HCT116 (cell line): ENCODE results near the gene UMAD1. TPM values are rescaled to one million over a fixed set of nuclear protein-coding genes. Genes with fewer than 3 reads are reported as not detected.

Source experiments
- ATAC-seq: fragments of 200-7000 bp; cut with Tn5 transposase; 2 replicates; pipeline ENCODE4 v1.9.1; 2020; ENCODE audit warnings: mild to moderate bottlenecking, moderate library complexity
- BruUV-seq: library from RNA; stranded (reverse); fragments of 400-500 nt; replicated peaks from 2 replicates; lab custom pipeline; 2021; lab: Mats Ljungman, UMichigan
- CTCF ChIA-PET: fragments of 300-600 bp; sonication (Branson Sonifier 250); formaldehyde crosslinking; loops from one replicate; lab custom pipeline; 2021; ENCODE audit warnings: antibody characterized with exemption; lab: Charles Lee
- POLR2A ChIA-PET: fragments of 300-600, 350-600 bp; sonication (Branson Sonifier 250); formaldehyde crosslinking; loops from one replicate; lab custom pipeline; 2021; ENCODE audit warnings: antibody characterized with exemption; lab: Charles Lee
- RAD21 ChIA-PET, 2 experiments: fragments of 300-600 bp; sonication (Branson Sonifier 250); formaldehyde crosslinking; loops; one replicate each; lab custom pipeline; 2023; ENCODE audit warnings: low total read pairs in 2 of 2; ENCODE audit not compliant: uncharacterized antibody in 2 of 2, unreplicated experiment in 2 of 2, low non-redundant PET in 1 of 2; lab: Charles Lee
- DNase-seq: peaks from one replicate; pipeline ENCODE4 v3.0.0-alpha.2; 2010; ENCODE audit warnings: low read depth, low spot score
- H2AFZ ChIP-seq: fragments of 200-600 bp; shearing (Covaris generic), sonication (generic); 2 replicates; pipeline ENCODE4 v1.6.1; 2017; ENCODE audit warnings: low read depth, mixed run types, mixed read lengths, antibody characterized with exemption, low read length; ENCODE audit not compliant: poor library complexity, severe bottlenecking
- H3K27ac ChIP-seq: 2 replicates; pipeline ENCODE4 v1.5.1; 2012; ENCODE audit warnings: low read depth, low read length
- H3K27me3 ChIP-seq: fragments of 200-600 bp; sonication (generic); 2 replicates; pipeline ENCODE4 v1.6.1; 2016; ENCODE audit warnings: mixed run types, low read length, mixed read lengths; ENCODE audit not compliant: insufficient read depth
- H3K36me3 ChIP-seq, 2 experiments: fragments of 200-500 bp in 1 of 2; fragments of 200-600 bp in 1 of 2; sonication (Bioruptor generic) in 1 of 2; sonication (generic) in 1 of 2; 2 replicates each; pipeline versions ENCODE4 v1.5.1 to v1.6.1; 2014 to 2016; ENCODE audit warnings: low read length in 2 of 2, inconsistent platforms in 1 of 2, mixed read lengths in 1 of 2, mixed run types in 1 of 2; ENCODE audit not compliant: insufficient read depth in 2 of 2, control insufficient read depth in 1 of 2
- H3K4me1 ChIP-seq, 2 experiments: fragments of 200-600 bp in 1 of 2; sonication (generic) in 1 of 2; 2 replicates each; pipeline versions ENCODE4 v1.5.1 to v1.6.1; 2012 to 2017; ENCODE audit warnings: low read length in 2 of 2, inconsistent platforms in 1 of 2, mild to moderate bottlenecking in 1 of 2, mixed read lengths in 1 of 2, mixed run types in 1 of 2, moderate library complexity in 1 of 2; ENCODE audit not compliant: insufficient read depth in 2 of 2, control insufficient read depth in 1 of 2
- H3K4me2 ChIP-seq: fragments of 200-600 bp; sonication (generic); 2 replicates; pipeline ENCODE4 v1.6.1; 2017; ENCODE audit warnings: mixed run types, low read length, mixed read lengths
- H3K4me3 ChIP-seq, 2 experiments: fragments of 200-600 bp in 1 of 2; sonication (generic) in 1 of 2; replicated peaks in 1 of 2; 2 replicates each; pipeline ENCODE4 v1.5.1; 2011 to 2016; ENCODE audit warnings: low read length in 2 of 2, control low read depth in 1 of 2, low read depth in 1 of 2, mild to moderate bottlenecking in 1 of 2, mixed read lengths in 1 of 2, mixed run types in 1 of 2
- H3K79me2 ChIP-seq: fragments of 200-600 bp; sonication (generic); 2 replicates; pipeline ENCODE4 v1.6.1; 2017; ENCODE audit warnings: mild to moderate bottlenecking, mixed run types, low read length, moderate library complexity, mixed read lengths; ENCODE audit not compliant: insufficient read depth
- H3K9ac ChIP-seq: fragments of 200-600 bp; sonication (generic); 2 replicates; pipeline ENCODE4 v1.6.1; 2016; ENCODE audit warnings: low read length, mixed read lengths
- H3K9me2 ChIP-seq: fragments of 200-600 bp; sonication (generic), shearing (Covaris generic); 2 replicates; pipeline ENCODE4 v1.6.1; 2017; ENCODE audit warnings: mixed run types, mild to moderate bottlenecking, moderate library complexity; ENCODE audit not compliant: insufficient read depth
- H3K9me3 ChIP-seq, 2 experiments: fragments of 200-500 bp in 1 of 2; fragments of 200-600 bp in 1 of 2; sonication (Bioruptor generic) in 1 of 2; sonication (generic) in 1 of 2; 2 replicates each; pipeline ENCODE4 v1.6.1; 2014 to 2017; ENCODE audit warnings: low read length in 2 of 2, mixed read lengths in 2 of 2, inconsistent platforms in 1 of 2, low read depth in 1 of 2, mild to moderate bottlenecking in 1 of 2, mixed run types in 1 of 2, moderate library complexity in 1 of 2; ENCODE audit not compliant: control insufficient read depth in 1 of 2, insufficient read depth in 1 of 2
- H4K20me1 ChIP-seq: fragments of 200-600 bp; sonication (generic), shearing (Covaris generic); 2 replicates; pipeline ENCODE4 v1.6.1; 2017; ENCODE audit warnings: mixed run types, mild to moderate bottlenecking, moderate library complexity; ENCODE audit not compliant: insufficient read depth
- CEBPB ChIP-seq: IDR thresholded peaks from 2 replicates; pipeline ENCODE4 v1.6.1; 2012; ENCODE audit warnings: low read depth
- EGR1 ChIP-seq: IDR thresholded peaks from 2 replicates; pipeline ENCODE4 v1.6.1; 2012; ENCODE audit warnings: low read depth
- ELF1 ChIP-seq: IDR thresholded peaks from 2 replicates; pipeline ENCODE4 v1.6.1; 2012; ENCODE audit warnings: low read depth, borderline replicate concordance
- EZH2phosphoT487 ChIP-seq: fragments of 200-600 bp; IDR thresholded peaks from 2 replicates; pipeline ENCODE4 v1.6.1; 2018; ENCODE audit warnings: antibody characterized with exemption, borderline replicate concordance
- FOSL1 ChIP-seq: IDR thresholded peaks from 2 replicates; pipeline ENCODE4 v1.6.1; 2012; ENCODE audit warnings: low read depth
- JUND ChIP-seq: IDR thresholded peaks from 2 replicates; pipeline ENCODE4 v1.6.1; 2012
- POLR2A ChIP-seq: IDR thresholded peaks from 2 replicates; pipeline ENCODE4 v1.7.0; 2011; ENCODE audit warnings: borderline replicate concordance; ENCODE audit not compliant: insufficient read depth, insufficient read length; ENCODE audit errors: extremely low read depth
- POLR2AphosphoS5 ChIP-seq: IDR thresholded peaks from 2 replicates; pipeline ENCODE4 v1.6.1; 2011; ENCODE audit warnings: mild to moderate bottlenecking, low read depth, low read length, moderate library complexity
- RAD21 ChIP-seq: IDR thresholded peaks from 2 replicates; pipeline ENCODE4 v1.6.1; 2012; ENCODE audit warnings: low read depth, mild to moderate bottlenecking
- REST ChIP-seq: IDR thresholded peaks from 2 replicates; pipeline ENCODE4 v1.6.1; 2012; ENCODE audit warnings: low read depth
- SRF ChIP-seq: IDR thresholded peaks from 2 replicates; pipeline ENCODE4 v1.6.1; 2012; ENCODE audit warnings: low read depth
- TCF7L2 ChIP-seq: IDR thresholded peaks from 2 replicates; pipeline ENCODE4 v1.7.0; 2011; ENCODE audit warnings: borderline replicate concordance, inconsistent platforms; ENCODE audit not compliant: insufficient read depth, insufficient read length; ENCODE audit errors: extremely low read depth
- YY1 ChIP-seq: IDR thresholded peaks from 2 replicates; pipeline ENCODE4 v1.6.1; 2011; ENCODE audit warnings: low read length, low read depth, moderate library complexity, mild to moderate bottlenecking; ENCODE audit not compliant: insufficient replicate concordance; ENCODE audit errors: extremely low read depth
- ZFX ChIP-seq: fragments of 450-650 bp; IDR thresholded peaks from 2 replicates; pipeline ENCODE4 v1.6.1; 2017
- ZNF274 ChIP-seq: fragments of 200-500 bp; sonication (Bioruptor generic); IDR thresholded peaks from 2 replicates; pipeline ENCODE4 v1.6.1; 2014; ENCODE audit warnings: mild to moderate bottlenecking, low read depth, low read length, inconsistent platforms
- intact Hi-C: fragments of 100-400 bp; cut with micrococcal nuclease; formaldehyde crosslinking; loops from 2 replicates; pipeline ENCODE4 v1.10.0; 2022
- total RNA-seq: library from RNA; stranded (reverse); gene quantifications from one replicate; pipeline ENCODE4 v1.2.1, GENCODE V29; 2021; ENCODE audit not compliant: unreplicated experiment
- TF ChIP-seq, protein P1 (sequence below), 3 experiments: fragments of 200-600 bp in 1 of 3; sonication (generic) in 1 of 3; IDR thresholded peaks in 2 of 3; conservative IDR thresholded peaks in 1 of 3; 2 replicates each; pipeline ENCODE4 v1.5.1; 2012 to 2017; ENCODE audit warnings: low read depth in 2 of 3, low read length in 2 of 3, antibody characterized with exemption in 1 of 3, borderline replicate concordance in 1 of 3, control low read depth in 1 of 3, mild to moderate bottlenecking in 1 of 3, mixed read lengths in 1 of 3, mixed run types in 1 of 3, moderate library complexity in 1 of 3; ENCODE audit not compliant: insufficient read depth in 1 of 3
- TF ChIP-seq, protein P2 (sequence below): IDR thresholded peaks from 2 replicates; pipeline ENCODE4 v1.6.1; 2012

The UMAD1 gene
- total RNA-seq, 1 experiment from 2014 or later, result 12.7 TPM

DNA sequence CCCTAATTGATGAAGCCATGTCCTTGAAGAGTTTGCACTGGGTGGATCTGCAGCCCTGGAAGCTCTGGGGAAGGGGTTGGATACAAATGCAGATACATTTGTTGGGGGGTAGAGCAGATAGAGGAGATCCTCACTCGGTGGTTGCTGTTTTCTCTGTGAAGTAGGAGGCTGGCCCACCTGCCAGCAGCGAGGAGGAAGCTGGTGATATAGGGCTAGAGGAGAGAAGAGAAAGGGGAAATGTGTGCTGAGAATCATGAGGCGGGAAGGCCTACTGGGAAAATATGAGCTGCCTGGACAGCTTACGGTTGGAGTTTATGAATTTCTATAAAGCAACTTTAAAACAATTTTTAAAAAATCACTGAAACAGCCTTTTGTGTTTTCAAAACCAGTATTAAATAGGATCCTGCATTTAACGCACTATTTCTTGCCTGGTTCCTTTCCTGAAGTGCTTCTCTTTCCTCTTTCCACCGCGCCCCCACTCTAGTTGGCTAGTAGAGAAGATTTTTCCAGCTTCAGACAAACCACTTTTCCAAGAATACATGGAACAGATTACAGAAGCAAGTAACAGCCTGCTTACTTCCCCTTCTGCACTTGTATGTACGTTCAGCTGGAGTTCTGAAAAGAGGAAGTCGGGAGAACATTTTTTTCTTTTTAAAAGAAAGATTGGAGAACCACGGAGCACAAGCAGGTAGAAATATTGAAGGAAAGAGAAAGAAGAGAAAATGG, 227.5 kb downstream of the UMAD1 start:
- RAD21 ChIA-PET, result no interaction called here
- Histone ChIP-seq H3K9ac (no peak overlapping the region), H2AFZ (no peak overlapping the region), H3K9me3 (no peaks in the 10 kb centered on the region), H3K4me2 (no peak overlapping the region), H3K27ac (no peak overlapping the region), H3K79me2 (no peaks in the 10 kb centered on the region), H3K36me3 (no peaks in the 10 kb centered on the region), H3K4me3 (no peak overlapping the region), H4K20me1 (no peaks in the 10 kb centered on the region), H3K4me1 (no peaks in the 10 kb centered on the region), H3K9me2 (no peaks in the 10 kb centered on the region), H3K27me3 (no peaks in the 10 kb centered on the region)
- no peak for TF ChIP-seq FOSL1
- TF ChIP-seq POLR2A, result no peak
- TF ChIP-seq POLR2AphosphoS5, result no peak
- TF ChIP-seq, protein P1, sequence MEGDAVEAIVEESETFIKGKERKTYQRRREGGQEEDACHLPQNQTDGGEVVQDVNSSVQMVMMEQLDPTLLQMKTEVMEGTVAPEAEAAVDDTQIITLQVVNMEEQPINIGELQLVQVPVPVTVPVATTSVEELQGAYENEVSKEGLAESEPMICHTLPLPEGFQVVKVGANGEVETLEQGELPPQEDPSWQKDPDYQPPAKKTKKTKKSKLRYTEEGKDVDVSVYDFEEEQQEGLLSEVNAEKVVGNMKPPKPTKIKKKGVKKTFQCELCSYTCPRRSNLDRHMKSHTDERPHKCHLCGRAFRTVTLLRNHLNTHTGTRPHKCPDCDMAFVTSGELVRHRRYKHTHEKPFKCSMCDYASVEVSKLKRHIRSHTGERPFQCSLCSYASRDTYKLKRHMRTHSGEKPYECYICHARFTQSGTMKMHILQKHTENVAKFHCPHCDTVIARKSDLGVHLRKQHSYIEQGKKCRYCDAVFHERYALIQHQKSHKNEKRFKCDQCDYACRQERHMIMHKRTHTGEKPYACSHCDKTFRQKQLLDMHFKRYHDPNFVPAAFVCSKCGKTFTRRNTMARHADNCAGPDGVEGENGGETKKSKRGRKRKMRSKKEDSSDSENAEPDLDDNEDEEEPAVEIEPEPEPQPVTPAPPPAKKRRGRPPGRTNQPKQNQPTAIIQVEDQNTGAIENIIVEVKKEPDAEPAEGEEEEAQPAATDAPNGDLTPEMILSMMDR (IDR thresholded peaks at IDR 0.05 in 2 of 3, conservative IDR thresholded peaks at IDR 0.05 in 1 of 3; ENCODE audit: borderline replicate concordance in 1 of 3, insufficient read depth in 1 of 3, low read depth in 2 of 3, low read length in 2 of 3), result no peak
- TF ChIP-seq TCF7L2, result no peak
- TF ChIP-seq EZH2phosphoT487, result no peak
- no peak for TF ChIP-seq JUND
- TF ChIP-seq CEBPB, result no peak
- no peak for TF ChIP-seq YY1
- TF ChIP-seq REST, result no peak
- TF ChIP-seq ZNF274, result no peak
- TF ChIP-seq, protein P2, sequence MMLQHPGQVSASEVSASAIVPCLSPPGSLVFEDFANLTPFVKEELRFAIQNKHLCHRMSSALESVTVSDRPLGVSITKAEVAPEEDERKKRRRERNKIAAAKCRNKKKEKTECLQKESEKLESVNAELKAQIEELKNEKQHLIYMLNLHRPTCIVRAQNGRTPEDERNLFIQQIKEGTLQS, result no peak
- no peak for TF ChIP-seq RAD21
- TF ChIP-seq ELF1, result no peak
- TF ChIP-seq ZFX, result no peak
- no peak for TF ChIP-seq SRF
- no peak for TF ChIP-seq EGR1
- no peak for ATAC-seq
- DNase-seq, result no peak
- intact Hi-C loops, result no loop called here
- CTCF ChIA-PET, result no interaction called here
- no TSS peak for BruUV-seq
- POLR2A ChIA-PET, result no interaction called here
